BE2C (cell line): ENCODE results near the gene AGAP1.

ENCODE experiments used
- DNase-seq: peaks from one replicate; pipeline ENCODE4 v3.0.0-alpha.2; 2020
- H3K27me3 ChIP-seq: fragments of 250-450 bp; sonication (Bioruptor Pico); 2 replicates; pipeline ENCODE4 v1.5.1; 2020; ENCODE audit warnings: mild to moderate bottlenecking
- H3K36me3 ChIP-seq: fragments of 250-450 bp; sonication (Bioruptor Pico); 2 replicates; pipeline ENCODE4 v1.5.1; 2020; ENCODE audit warnings: mild to moderate bottlenecking
- H3K4me1 ChIP-seq: fragments of 250-450 bp; sonication (Bioruptor Pico); 2 replicates; pipeline ENCODE4 v1.5.1; 2020
- H3K4me3 ChIP-seq: 2 replicates; pipeline ENCODE4 v1.5.1; 2011; ENCODE audit warnings: low read depth, low read length
- H3K9me3 ChIP-seq: fragments of 250-450 bp; sonication (Bioruptor Pico); 2 replicates; pipeline ENCODE4 v1.5.1; 2020
- CTCF ChIP-seq: IDR thresholded peaks from 2 replicates; pipeline ENCODE4 v1.5.1; 2012; ENCODE audit warnings: mild to moderate bottlenecking, low read depth, low read length

AGAP1 gene

DNA sequence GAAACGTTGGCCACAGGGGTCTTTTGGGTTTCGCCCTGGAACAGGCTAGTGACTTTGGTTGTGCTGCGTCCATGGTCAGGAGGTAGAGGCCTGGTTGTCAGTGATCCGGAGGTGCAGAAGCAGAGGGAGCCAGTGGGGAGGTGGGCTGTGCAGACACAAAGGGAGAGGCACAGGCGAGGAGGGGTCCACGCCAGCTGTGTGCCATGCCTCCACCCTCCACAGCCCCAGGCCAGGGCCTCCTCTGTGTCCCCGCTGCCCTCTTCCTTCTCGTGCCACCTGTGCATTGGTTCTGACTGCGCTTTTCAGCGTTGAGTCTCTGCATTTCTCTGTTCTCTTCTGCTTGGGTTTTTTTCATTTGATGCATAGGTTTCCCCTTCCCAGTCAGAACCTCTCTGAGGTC lies 553.3 kb downstream of the AGAP1 start:
- Histone ChIP-seq H3K4me1 (no peaks in the 10 kb centered on the region), H3K9me3 (no peaks in the 10 kb centered on the region), H3K36me3 (no peaks in the 10 kb centered on the region; the same call in 1 of the 2 replicates), H3K4me3 (no peak overlapping the region), H3K27me3 (no peaks in the 10 kb centered on the region)
- DNase-seq, result no peak
- no peak for TF ChIP-seq CTCF

- no peaks in the 10 kb centered on the region; the same call in 1 of the 2 replicates for H3K36me3 ChIP-seq
- TF ChIP-seq CTCF, result no peak
- H3K27me3 ChIP-seq, result no peaks in the 10 kb centered on the region
- H3K4me3 ChIP-seq, result no peak overlapping the region
- DNase-seq, result no peak
- H3K4me1 ChIP-seq, result no peaks in the 10 kb centered on the region
- no peaks in the 10 kb centered on the region for H3K9me3 ChIP-seq
Measured at GRCh38 chr2:236047886-236048540, 554.2 kb downstream of the AGAP1 start.

- Histone ChIP-seq H3K27me3 (no peaks in the 10 kb centered on the region), H3K4me1 (peaks cover 7% of the 10 kb centered on the region), H3K36me3 (no peaks in the 10 kb centered on the region; the same call in 1 of the 2 replicates), H3K9me3 (no peaks in the 10 kb centered on the region), H3K4me3 (no peak overlapping the region)
- no peak for TF ChIP-seq CTCF
- DNase-seq, result no peak
Measured at GRCh38 chr2:236049981-236050380, 556.1 kb downstream of the AGAP1 start.

GRCh38 chr2:236051351-236051750 lies 557.5 kb downstream of the AGAP1 start:
- H3K9me3 ChIP-seq, result no peaks in the 10 kb centered on the region
- peaks cover 9% of the 10 kb centered on the region for H3K4me1 ChIP-seq
- no peaks in the 10 kb centered on the region for H3K27me3 ChIP-seq
- no peaks in the 10 kb centered on the region; the same call in 1 of the 2 replicates for H3K36me3 ChIP-seq
- no peak for DNase-seq
- no peak for TF ChIP-seq CTCF
- H3K4me3 ChIP-seq, result no peak overlapping the region

DNA sequence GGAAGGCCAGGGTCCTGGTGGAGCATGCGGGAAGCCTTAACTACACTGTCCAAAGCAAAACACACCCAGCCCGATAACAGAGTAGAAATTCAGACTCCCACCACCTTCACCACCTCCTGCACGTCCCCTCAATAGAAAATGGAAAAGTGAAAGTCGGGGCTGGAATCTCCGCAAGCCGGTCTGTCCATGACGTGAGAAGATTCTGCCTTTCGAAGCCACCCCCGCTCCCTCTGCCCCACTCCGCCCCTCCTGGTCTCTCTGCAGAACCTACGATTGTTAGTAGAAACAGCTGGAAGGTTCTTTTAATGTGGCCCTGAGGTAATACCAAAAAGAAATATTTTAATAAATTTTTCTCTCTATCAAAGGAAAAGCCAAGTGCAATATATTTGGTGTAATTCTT lies 558.0 kb downstream of the AGAP1 start:
- H3K4me1 ChIP-seq, result peaks cover 9% of the 10 kb centered on the region
- DNase-seq, result no peak
- no peaks in the 10 kb centered on the region for H3K27me3 ChIP-seq
- H3K9me3 ChIP-seq, result no peaks in the 10 kb centered on the region
- no peak for TF ChIP-seq CTCF
- no peak overlapping the region for H3K4me3 ChIP-seq
- H3K36me3 ChIP-seq, result no peaks in the 10 kb centered on the region; the same call in 1 of the 2 replicates

DNA sequence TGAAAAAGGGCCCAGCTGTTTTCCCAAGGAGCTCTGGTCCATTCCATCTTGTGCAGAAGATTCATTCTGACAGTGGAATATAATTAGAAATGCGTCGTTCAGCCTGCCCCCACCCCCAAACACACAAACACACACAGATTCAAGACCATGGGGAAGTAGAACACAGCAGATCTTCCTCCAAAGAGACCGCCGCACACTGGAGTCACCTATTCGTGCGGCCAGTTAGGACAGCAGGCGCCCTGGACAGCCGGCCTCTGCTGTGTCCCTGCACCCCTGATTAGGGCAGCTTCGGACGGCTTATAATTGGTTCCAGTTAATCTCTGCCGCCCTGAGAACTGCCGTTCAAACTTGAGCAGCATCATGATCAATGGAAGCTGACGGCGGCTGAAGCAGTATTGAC lies 558.4 kb downstream of the AGAP1 start:
- Histone ChIP-seq H3K36me3 (no peaks in the 10 kb centered on the region), H3K9me3 (no peaks in the 10 kb centered on the region), H3K27me3 (no peaks in the 10 kb centered on the region), H3K4me1 (peaks cover 9% of the 10 kb centered on the region), H3K4me3 (no peak overlapping the region)
- TF ChIP-seq CTCF, result no peak
- DNase-seq, result no peak
